HepG2 (cell line): ENCODE measurements around the gene RAD51. TPM values are rescaled to one million over a fixed set of nuclear protein-coding genes. Genes with fewer than 3 reads are reported as not detected.
A peak's percentile ranks its signal among the peaks of the same experiment; 100 is the strongest.

Experiments used
- ATAC-seq: fragments of 200-7000 bp; cut with Tn5 transposase; 3 replicates; pipeline ENCODE4 v1.9.1; 2020; ENCODE audit warnings: mild to moderate bottlenecking, moderate library complexity
- BruUV-seq: library from RNA; stranded (reverse); fragments of 400-500 nt; replicated peaks from 2 replicates; lab custom pipeline; 2021; lab: Mats Ljungman, UMichigan
- CTCF ChIA-PET: fragments of 300-600 bp; formaldehyde crosslinking; extraction: SDS; loops from one replicate; lab custom pipeline; 2021; ENCODE audit warnings: low total read pairs, inconsistent platforms, low intra/inter-chr PET ratio; lab: Yijun Ruan, JAX
- POLR2A ChIA-PET: fragments of 350-600 bp; sonication (Branson Sonifier 250); formaldehyde crosslinking; loops from one replicate; lab custom pipeline; 2020; ENCODE audit warnings: antibody characterized with exemption, inconsistent platforms; lab: Yijun Ruan, JAX
- DNase-seq: peaks from one replicate; pipeline ENCODE4 v3.0.0-alpha.2; 2015; ENCODE audit warnings: low spot score
- FAIRE-seq: peaks from 3 replicates; lab custom pipeline; 2011; peaks lifted over from hg19 to GRCh38; lab: Jason Lieb, UNC
- H2AFZ ChIP-seq: one replicate; pipeline ENCODE4 v1.6.1; 2011; ENCODE audit warnings: low read length, inconsistent platforms
- H3K27ac ChIP-seq: fragments of 300-600 bp; 3 replicates; pipeline ENCODE4 v1.8.0; 2011; ENCODE audit warnings: mixed run types, mild to moderate bottlenecking, mixed read lengths, low read length, inconsistent platforms; ENCODE audit not compliant: insufficient read depth; ENCODE audit errors: extremely low read length
- H3K27me3 ChIP-seq, 2 experiments: fragments of 200-600 bp in 1 of 2; 2 replicates in 1 of 2; 3 replicates in 1 of 2; pipeline versions ENCODE4 v1.6.0 to v1.8.0; 2011; ENCODE audit warnings: low read length in 2 of 2, mild to moderate bottlenecking in 2 of 2, moderate library complexity in 2 of 2, inconsistent platforms in 1 of 2; ENCODE audit not compliant: insufficient read depth in 2 of 2, control insufficient read depth in 1 of 2
- H3K36me3 ChIP-seq, 2 experiments: fragments of 200-600 bp in 1 of 2; replicated peaks in 1 of 2; 2 replicates in 1 of 2; 3 replicates in 1 of 2; pipeline versions ENCODE4 v1.5.1 to v1.8.0; 2011; ENCODE audit warnings: low read length in 2 of 2, inconsistent platforms in 1 of 2; ENCODE audit not compliant: insufficient read depth in 2 of 2, control insufficient read depth in 1 of 2
- H3K4me1 ChIP-seq: 2 replicates; pipeline ENCODE4 v1.5.1; 2012; ENCODE audit warnings: low read length, inconsistent platforms; ENCODE audit not compliant: insufficient read depth
- H3K4me2 ChIP-seq: 2 replicates; pipeline ENCODE4 v1.6.0; 2011; ENCODE audit warnings: low read depth, low read length, inconsistent platforms
- H3K4me3 ChIP-seq, 3 experiments: fragments of 200-600 bp in 1 of 3; sonication (generic), shearing (Covaris generic) in 1 of 3; replicated peaks in 1 of 3; 2 replicates each; pipeline ENCODE4 v1.5.1; 2011 to 2016; ENCODE audit warnings: low read length in 3 of 3, inconsistent platforms in 2 of 3, low read depth in 2 of 3, mild to moderate bottlenecking in 2 of 3, control low read depth in 1 of 3, mixed read lengths in 1 of 3; ENCODE audit not compliant: insufficient read depth in 1 of 3
- H3K79me2 ChIP-seq: one replicate; pipeline ENCODE4 v1.6.1; 2011; ENCODE audit warnings: low read length, inconsistent platforms; ENCODE audit not compliant: insufficient read depth
- H3K9ac ChIP-seq: 2 replicates; pipeline ENCODE4 v1.6.0; 2011; ENCODE audit warnings: mild to moderate bottlenecking, low read depth, low read length, inconsistent platforms; ENCODE audit not compliant: insufficient read depth
- H3K9me3 ChIP-seq: 2 replicates; pipeline ENCODE4 v1.5.1; 2012; ENCODE audit warnings: mild to moderate bottlenecking, low read length
- H4K20me1 ChIP-seq: 2 replicates; pipeline ENCODE4 v1.6.0; 2011; ENCODE audit warnings: inconsistent platforms, mild to moderate bottlenecking, low read length, moderate library complexity; ENCODE audit not compliant: insufficient read depth
- ARID2 ChIP-seq: sonication (generic); formaldehyde crosslinking; IDR thresholded peaks from 2 replicates; pipeline ENCODE4 v1.8.1; 2022; ENCODE audit warnings: mild to moderate bottlenecking, missing genetic modification reagents, borderline replicate concordance
- CTCF ChIP-seq: sonication (generic); formaldehyde crosslinking; IDR thresholded peaks from 2 replicates; pipeline ENCODE4 v1.5.0; 2020; ENCODE audit warnings: mild to moderate bottlenecking, missing genetic modification reagents, moderate library complexity
- ETS1 ChIP-seq: sonication (generic); formaldehyde crosslinking; IDR thresholded peaks from 2 replicates; pipeline ENCODE4 v1.4.0; 2020; ENCODE audit warnings: missing genetic modification reagents
- MAFK ChIP-seq, 2 experiments: IDR thresholded peaks in 1 of 2; conservative IDR thresholded peaks in 1 of 2; 2 replicates each; pipeline ENCODE4 v1.6.1; 2011; ENCODE audit warnings: improper control_type of control experiment in 2 of 2, low read length in 2 of 2
- NFYB ChIP-seq: sonication (generic); formaldehyde crosslinking; IDR thresholded peaks from 2 replicates; pipeline ENCODE4 v1.4.0; 2020; ENCODE audit warnings: missing genetic modification reagents
- SIX1 ChIP-seq: sonication (generic); formaldehyde crosslinking; IDR thresholded peaks from 2 replicates; pipeline ENCODE4 v1.4.0; 2020; ENCODE audit warnings: missing genetic modification reagents, borderline replicate concordance
- SIX4 ChIP-seq: sonication (generic); formaldehyde crosslinking; IDR thresholded peaks from 2 replicates; pipeline ENCODE4 v1.4.0; 2020; ENCODE audit warnings: missing genetic modification reagents
- SMYD3 ChIP-seq: sonication (generic); formaldehyde crosslinking; IDR thresholded peaks from 2 replicates; pipeline ENCODE4 v1.8.1; 2023; ENCODE audit warnings: mild to moderate bottlenecking, missing genetic modification reagents
- SP1 ChIP-seq, 2 experiments: fragments of 450-650 bp in 1 of 2; sonication (generic) in 1 of 2; formaldehyde crosslinking in 1 of 2; IDR thresholded peaks; 2 replicates each; pipeline versions ENCODE4 v1.4.0 to v1.6.1; 2016 to 2020; ENCODE audit warnings: missing genetic modification reagents in 1 of 2
- TCF7L2 ChIP-seq: IDR thresholded peaks from 2 replicates; pipeline ENCODE4 v1.6.1; 2011; ENCODE audit warnings: mild to moderate bottlenecking, low read depth, low read length, moderate library complexity
- TRAFD1 ChIP-seq: sonication (generic); formaldehyde crosslinking; IDR thresholded peaks from 2 replicates; pipeline ENCODE4 v1.5.1; 2020; ENCODE audit warnings: missing genetic modification reagents, mild to moderate bottlenecking, borderline replicate concordance
- ZNF841 ChIP-seq: sonication (generic); formaldehyde crosslinking; IDR thresholded peaks from 2 replicates; pipeline ENCODE4 v1.8.1; 2023; ENCODE audit warnings: missing genetic modification reagents, borderline replicate concordance
- WGBS: methylation state at CpG from one replicate; pipeline ENCODE4 v1.1.6; 2017; ENCODE audit warnings: low lambda C conversion rate; 5-methylcytosine and 5-hydroxymethylcytosine counted together
- in situ Hi-C: cut with HindIII; loops from 2 replicates; pipeline ENCODE4 v1.10.0; 2017; ENCODE audit warnings: low pct_unique_long_range_greater_than_20kb; ENCODE audit not compliant: extremely low pct_ligation_motif_present
- intact Hi-C: fragments of 100-400 bp; cut with micrococcal nuclease; formaldehyde crosslinking; loops from one replicate; pipeline ENCODE4 v1.10.0; 2022; ENCODE audit not compliant: unreplicated experiment
- polyA plus RNA-seq, 8 experiments: library from polyadenylated mRNA; depleted of rRNA in 3 of 8; stranded (reverse) in 7 of 8; unstranded in 1 of 8; fragments of >200 nt; fragmentation: Illumina TruSeq in 4 of 8; extraction: Trizol in 4 of 8; gene quantifications; 2 replicates each; pipeline versions ENCODE4 v1.2.1 to v1.2.3, GENCODE V29; 2011 to 2016; ENCODE audit warnings: low read depth in 4 of 8, missing spikeins in 1 of 8, mixed read lengths in 1 of 8; ENCODE audit not compliant: insufficient read depth in 1 of 8
- total RNA-seq, 5 experiments: library from RNA; depleted of rRNA; stranded (reverse); fragments of >200 nt; fragmentation: Illumina TruSeq; extraction: Trizol; gene quantifications; 2 replicates each; pipeline ENCODE4 v1.2.3, GENCODE V29; 2016; ENCODE audit warnings: low read depth in 1 of 5
- TF ChIP-seq, protein P1 (sequence below): fragments of 450-650 bp; IDR thresholded peaks from 2 replicates; pipeline ENCODE4 v1.6.1; 2017

The RAD51 gene
- total and polyA plus RNA-seq, 2 of the 13 experiments (the other 11 are each of a cell fraction or from before 2014, with no cell fraction given) = 8.5 to 12.8 TPM

DNA sequence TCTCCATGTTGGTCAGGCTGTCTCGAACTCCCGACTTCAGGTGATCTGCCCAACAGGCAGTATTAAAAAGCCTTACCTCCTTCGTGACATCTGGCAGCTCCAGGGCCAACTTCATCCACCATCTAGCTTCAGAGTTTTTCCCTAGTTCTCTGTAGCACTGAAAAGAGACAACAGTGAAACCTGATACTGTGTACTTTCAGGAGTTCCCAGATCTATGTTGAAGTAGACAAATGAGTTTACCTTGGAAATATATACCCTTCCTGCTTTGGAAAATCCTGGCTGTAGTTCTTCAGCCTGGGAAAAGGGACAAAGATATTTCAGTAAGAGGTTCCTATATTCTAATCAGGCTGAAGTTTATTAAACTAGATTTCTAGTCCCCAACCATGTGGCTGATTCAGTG is 42.1 kb downstream of the RAD51 start:
- intact Hi-C loops (no loop called here), in situ Hi-C loops (no loop called here)
- WGBS = 95% methylated on average over 3 of the region's 3 CpGs
- peaks cover 9% of the 10 kb centered on the region; the same call in 1 of the 2 replicates for H3K4me1 ChIP-seq
- no peak overlapping the region for H3K4me3 ChIP-seq
- no peak overlapping the region for H3K27ac ChIP-seq
- ChIA-PET POLR2A (interaction anchor here (0.6 kb wide), 1 partner anchor 71 kb away, joined by 3 read pairs; no protein-coding TSS in a partner anchor), CTCF (no interaction called here)
- H3K4me2 ChIP-seq = no peak overlapping the region
- no peak for ATAC-seq
- H3K27me3 ChIP-seq = no peaks in the 10 kb centered on the region
- no peaks in the 10 kb centered on the region for H3K9me3 ChIP-seq
- H3K79me2 ChIP-seq = no peaks in the 10 kb centered on the region
- no peak overlapping the region for H2AFZ ChIP-seq
- no peak for FAIRE-seq
- BruUV-seq = no TSS peak
- no peak for DNase-seq
- H3K36me3 ChIP-seq = peaks cover 16 to 72% of the 10 kb centered on the region in 2 experiments
- H3K9ac ChIP-seq = no peak overlapping the region
- H4K20me1 ChIP-seq = no peaks in the 10 kb centered on the region
- TF ChIP-seq ZNF841 (no peak), SIX4 (peak; percentile 60; the same call in 1 of the 2 replicates), SIX1 (CRISPR knock-in tag) (peak; percentile 94; the same call in 1 of the 2 replicates)

DNA sequence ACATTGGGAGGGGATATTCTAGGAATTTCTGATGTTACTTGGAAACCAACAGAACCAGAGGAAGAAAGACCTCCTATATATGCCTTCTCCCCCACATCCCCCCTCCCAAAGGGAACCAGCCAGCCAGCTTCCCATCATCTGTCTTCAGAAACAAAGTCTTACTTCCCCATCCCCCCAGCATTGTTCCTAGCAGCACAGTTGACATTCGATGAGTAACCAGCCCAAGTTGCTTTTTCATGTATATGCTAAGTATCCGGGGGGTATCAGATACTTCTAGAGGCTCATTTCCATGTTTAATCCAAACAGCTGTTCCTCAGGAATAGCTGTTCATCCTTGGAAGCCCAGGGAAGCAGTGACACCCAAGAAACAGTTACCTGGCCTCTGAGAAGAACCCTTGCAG is 44.1 kb downstream of the RAD51 start:
- 95% methylated on average over 2 of the region's 2 CpGs for WGBS
- in situ Hi-C loops = no loop called here
- peaks cover 11% of the 10 kb centered on the region for H3K4me1 ChIP-seq
- CTCF ChIA-PET = no interaction called here
- no peak overlapping the region for H3K4me3 ChIP-seq
- POLR2A ChIA-PET = no interaction called here
- H3K27ac ChIP-seq = no peak overlapping the region
- H2AFZ ChIP-seq = no peak overlapping the region
- no peaks in the 10 kb centered on the region for H3K9me3 ChIP-seq
- BruUV-seq = no TSS peak
- peaks cover 20 to 84% of the 10 kb centered on the region in 2 experiments for H3K36me3 ChIP-seq
- FAIRE-seq = no peak
- no peaks in the 10 kb centered on the region for H4K20me1 ChIP-seq
- no peak for ATAC-seq
- DNase-seq = no peak
- H3K79me2 ChIP-seq = no peaks in the 10 kb centered on the region
- no peak overlapping the region for H3K9ac ChIP-seq
- H3K27me3 ChIP-seq = no peaks in the 10 kb centered on the region
- H3K4me2 ChIP-seq = no peak overlapping the region
- intact Hi-C loops = no loop called here
- TF ChIP-seq NFYB (CRISPR knock-in tag) (no peak), SMYD3 (CRISPR knock-in tag) (no peak), TRAFD1 (CRISPR knock-in tag) (no peak), ARID2 (no peak), ETS1 (CRISPR knock-in tag) (no peak), SP1 (IDR thresholded peaks at IDR 0.05) (no peak), SP1 (CRISPR knock-in tag; IDR thresholded peaks at IDR 0.05) (no peak), MAFK (conservative IDR thresholded peaks at IDR 0.05 in 1 of 2, IDR thresholded peaks at IDR 0.05 in 1 of 2; ENCODE audit: low read length in 2 of 2) (no peak), TCF7L2 (no peak), CTCF (CRISPR knock-in tag) (no peak)
- TF ChIP-seq, protein P1, sequence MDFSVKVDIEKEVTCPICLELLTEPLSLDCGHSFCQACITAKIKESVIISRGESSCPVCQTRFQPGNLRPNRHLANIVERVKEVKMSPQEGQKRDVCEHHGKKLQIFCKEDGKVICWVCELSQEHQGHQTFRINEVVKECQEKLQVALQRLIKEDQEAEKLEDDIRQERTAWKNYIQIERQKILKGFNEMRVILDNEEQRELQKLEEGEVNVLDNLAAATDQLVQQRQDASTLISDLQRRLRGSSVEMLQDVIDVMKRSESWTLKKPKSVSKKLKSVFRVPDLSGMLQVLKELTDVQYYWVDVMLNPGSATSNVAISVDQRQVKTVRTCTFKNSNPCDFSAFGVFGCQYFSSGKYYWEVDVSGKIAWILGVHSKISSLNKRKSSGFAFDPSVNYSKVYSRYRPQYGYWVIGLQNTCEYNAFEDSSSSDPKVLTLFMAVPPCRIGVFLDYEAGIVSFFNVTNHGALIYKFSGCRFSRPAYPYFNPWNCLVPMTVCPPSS = no peak
